ENCODE results near the gene CTSA. TPM values are rescaled to one million over a fixed set of nuclear protein-coding genes. Genes with fewer than 3 reads are reported as not detected.

The CTSA gene
- total RNA-seq, 1 donor from 2014 or later = 82.0 TPM

DNA sequence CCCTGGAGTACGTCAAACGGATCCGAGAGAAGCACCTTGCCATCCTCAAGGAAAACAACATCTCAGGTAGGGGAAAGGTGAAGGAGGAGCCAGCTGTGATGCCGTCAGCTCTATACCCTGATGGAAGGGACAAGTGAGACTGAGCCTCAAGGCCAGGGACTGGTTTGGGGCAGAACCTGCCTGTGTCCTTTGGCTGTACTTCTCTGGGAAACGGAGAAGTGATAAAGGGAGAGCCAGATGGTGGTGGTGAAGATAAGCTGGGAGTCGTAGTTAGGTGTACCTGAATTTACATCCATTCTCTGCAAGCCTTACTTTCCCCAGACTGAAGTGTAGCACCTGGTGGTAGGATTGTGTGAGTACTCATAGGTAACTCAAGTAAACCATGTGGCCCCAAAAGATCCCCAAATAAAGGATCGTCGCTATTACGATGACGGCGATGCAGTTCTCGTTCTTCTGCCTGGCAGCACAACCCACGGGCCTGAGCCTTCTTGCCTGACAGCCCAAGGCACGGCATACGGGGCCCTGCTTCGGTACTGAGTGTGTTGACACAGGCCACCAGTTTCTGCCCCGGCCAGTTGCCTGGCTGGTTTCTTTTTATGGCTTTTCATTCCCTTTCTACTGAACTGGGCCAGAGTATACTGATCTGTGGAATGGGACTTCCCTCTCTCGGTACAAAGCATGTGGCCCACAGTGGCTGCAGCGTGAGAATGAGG is 54.0 kb downstream of the CTSA start:
- peaks cover 93 to 98% of the 10 kb centered on the region in 2 donors for H3K36me3 ChIP-seq
- no peak for DNase-seq (ENCODE audit: low spot score in 2 of 2)
- no peak for TF ChIP-seq CTCF (IDR thresholded peaks at IDR 0.05)
- H3K9me3 ChIP-seq = no peaks in the 10 kb centered on the region
- no peak overlapping the region for H3K4me3 ChIP-seq
- no peaks in the 10 kb centered on the region for H3K27me3 ChIP-seq
- H3K27ac ChIP-seq = no peak overlapping the region
- intact Hi-C loops (cut with DNase I) = no loop called here
- H3K4me1 ChIP-seq = no peaks in the 10 kb centered on the region

DNA sequence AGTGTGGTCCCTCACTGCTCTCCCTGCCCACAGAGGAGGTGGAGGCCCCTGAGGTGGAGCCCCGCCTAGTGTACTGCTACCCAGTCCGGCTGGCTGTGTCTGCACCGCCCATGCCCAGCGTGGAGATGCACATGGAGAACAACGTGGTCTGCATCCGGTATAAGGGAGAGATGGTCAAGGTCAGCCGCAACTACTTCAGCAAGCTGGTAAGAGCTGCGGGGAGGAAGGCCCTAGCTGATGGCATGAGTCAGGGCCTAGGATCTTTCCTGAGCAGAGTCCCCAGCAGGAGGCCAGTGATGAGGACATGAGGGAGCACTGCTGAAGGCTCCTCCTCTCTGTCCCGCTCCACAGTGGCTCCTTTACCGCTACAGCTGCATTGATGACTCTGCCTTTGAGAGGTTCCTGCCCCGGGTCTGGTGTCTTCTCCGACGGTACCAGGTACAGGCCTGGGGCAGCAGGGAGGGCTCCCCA is 54.6 kb downstream of the CTSA start:
- Histone ChIP-seq H3K9me3 (no peaks in the 10 kb centered on the region), H3K4me1 (no peaks in the 10 kb centered on the region), H3K27ac (peak overlapping the region in 1 of 2 donors; percentile 15), H3K4me3 (no peak overlapping the region), H3K36me3 (peaks cover 93 to 97% of the 10 kb centered on the region in 2 donors), H3K27me3 (no peaks in the 10 kb centered on the region)
- no peak for TF ChIP-seq CTCF (IDR thresholded peaks at IDR 0.05)
- intact Hi-C loops (cut with DNase I) = no loop called here
- DNase-seq (ENCODE audit: low spot score in 2 of 2) = no peak

DNA sequence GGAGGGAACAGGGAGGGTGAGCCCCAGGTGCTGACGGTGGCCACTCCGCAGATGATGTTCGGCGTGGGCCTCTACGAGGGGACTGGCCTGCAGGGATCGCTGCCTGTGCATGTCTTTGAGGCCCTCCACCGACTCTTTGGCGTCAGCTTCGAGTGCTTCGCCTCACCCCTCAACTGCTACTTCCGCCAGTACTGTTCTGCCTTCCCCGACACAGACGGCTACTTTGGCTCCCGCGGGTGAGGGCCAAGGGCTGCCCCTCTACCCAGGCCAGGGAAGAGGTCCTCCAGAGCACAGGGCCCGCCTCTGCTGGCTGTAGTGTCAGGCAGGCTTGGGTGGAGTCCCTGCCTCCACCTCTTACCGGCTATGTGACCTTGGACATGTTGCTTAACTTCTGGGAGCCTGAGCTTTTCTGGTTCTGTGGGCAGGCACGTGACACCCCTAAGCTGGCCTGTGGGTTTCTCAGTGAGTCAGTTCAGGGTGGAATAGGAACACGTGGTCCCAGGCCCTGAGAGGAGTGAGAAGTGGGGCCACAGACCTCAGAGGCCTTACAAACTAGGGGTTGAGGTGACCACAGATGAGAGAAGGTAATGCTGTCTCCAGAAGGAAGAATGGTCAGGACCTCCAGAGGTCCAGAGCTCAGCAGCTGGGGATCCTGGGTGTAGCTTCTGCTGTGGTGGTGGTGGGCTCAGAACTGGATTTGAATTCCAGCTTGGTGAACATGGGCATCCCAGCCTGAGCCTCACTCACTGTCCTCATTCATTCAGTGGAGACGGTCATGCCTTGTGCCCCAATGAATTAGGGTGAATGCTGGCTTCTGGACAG is 55.2 kb downstream of the CTSA start:
- peak overlapping the region; percentile 14 to 15 for H3K27ac ChIP-seq
- peak; percentile 59 to 78 for DNase-seq (ENCODE audit: low spot score in 2 of 2)
- no peaks in the 10 kb centered on the region for H3K4me1 ChIP-seq
- no peaks in the 10 kb centered on the region for H3K9me3 ChIP-seq
- intact Hi-C loops (cut with DNase I) = no loop called here
- no peaks in the 10 kb centered on the region for H3K27me3 ChIP-seq
- peaks cover 93 to 97% of the 10 kb centered on the region in 2 donors for H3K36me3 ChIP-seq
- no peak for TF ChIP-seq CTCF (IDR thresholded peaks at IDR 0.05)
- no peak overlapping the region for H3K4me3 ChIP-seq

DNA sequence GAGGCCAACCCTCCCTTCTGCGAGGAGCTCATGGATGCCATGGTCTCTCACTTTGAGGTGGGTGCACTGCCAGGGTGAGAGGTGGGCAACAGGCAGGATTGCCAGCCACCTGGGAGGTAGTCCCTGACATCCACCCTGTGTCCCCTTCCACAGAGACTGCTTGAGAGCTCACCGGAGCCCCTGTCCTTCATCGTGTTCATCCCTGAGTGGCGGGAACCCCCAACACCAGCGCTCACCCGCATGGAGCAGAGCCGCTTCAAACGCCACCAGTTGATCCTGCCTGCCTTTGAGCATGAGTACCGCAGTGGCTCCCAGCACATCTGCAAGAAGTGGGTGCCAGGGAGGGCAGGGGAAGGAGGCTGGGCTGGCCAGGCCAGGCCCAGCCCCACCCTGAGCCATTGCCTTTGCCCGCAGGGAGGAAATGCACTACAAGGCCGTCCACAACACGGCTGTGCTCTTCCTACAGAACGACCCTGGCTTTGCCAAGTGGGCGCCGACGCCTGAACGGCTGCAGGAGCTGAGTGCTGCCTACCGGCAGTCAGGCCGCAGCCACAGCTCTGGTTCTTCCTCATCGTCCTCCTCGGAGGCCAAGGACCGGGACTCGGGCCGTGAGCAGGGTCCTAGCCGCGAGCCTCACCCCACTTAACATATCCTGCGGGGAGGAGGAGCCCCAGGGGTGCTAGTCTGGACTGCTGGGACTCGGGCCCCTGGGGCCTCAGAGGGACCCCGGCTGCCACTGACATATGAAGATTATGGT is 56.2 kb downstream of the CTSA start:
- Histone ChIP-seq H3K27ac (peak overlapping the region in 1 of 2 donors; percentile 14), H3K4me3 (no peak overlapping the region), H3K9me3 (no peaks in the 10 kb centered on the region), H3K36me3 (peaks cover 94 to 99% of the 10 kb centered on the region in 2 donors), H3K27me3 (no peaks in the 10 kb centered on the region), H3K4me1 (no peaks in the 10 kb centered on the region)
- DNase-seq (ENCODE audit: low spot score in 2 of 2) = no peak
- intact Hi-C loops (cut with DNase I) = no loop called here
- TF ChIP-seq CTCF (IDR thresholded peaks at IDR 0.05) = no peak

DNA sequence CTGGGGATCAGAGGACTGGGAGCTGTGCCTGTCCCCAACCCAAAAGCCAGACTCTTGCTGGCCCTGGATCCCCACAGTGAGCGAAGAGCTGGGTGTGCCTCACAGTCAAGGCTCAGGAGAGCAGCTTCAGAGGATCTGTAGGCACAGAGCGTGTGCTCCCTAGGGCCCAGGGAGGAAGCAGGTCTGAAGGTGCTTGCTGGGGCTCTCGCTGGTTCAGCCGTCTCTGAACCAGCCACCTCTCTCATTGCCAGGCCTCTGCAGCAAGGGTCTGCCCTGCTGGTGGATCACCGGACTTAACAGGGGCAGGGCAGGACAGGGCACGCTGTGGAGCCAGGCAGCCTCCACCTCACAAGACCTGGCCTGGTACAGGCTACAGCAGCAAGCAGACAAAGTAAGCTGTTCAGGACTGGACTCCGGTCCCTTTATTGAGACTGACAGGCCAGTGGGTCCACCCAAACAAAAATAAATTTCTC is 57.2 kb downstream of the CTSA start:
- intact Hi-C loops (cut with DNase I) = no loop called here
- H3K27me3 ChIP-seq = no peaks in the 10 kb centered on the region
- peaks cover 93 to 99% of the 10 kb centered on the region in 2 donors for H3K36me3 ChIP-seq
- no peak for TF ChIP-seq CTCF (IDR thresholded peaks at IDR 0.05)
- H3K9me3 ChIP-seq = no peaks in the 10 kb centered on the region
- no peak overlapping the region for H3K4me3 ChIP-seq
- no peaks in the 10 kb centered on the region for H3K4me1 ChIP-seq
- DNase-seq (ENCODE audit: low spot score in 2 of 2) = no peak
- H3K27ac ChIP-seq = peak overlapping the region in 1 of 2 donors; percentile 9
